Glutamatergic neuron (in vitro differentiated cells): ENCODE data around the gene COLEC12. TPM values are rescaled to one million over a fixed set of nuclear protein-coding genes. Genes with fewer than 3 reads are reported as not detected.

Experiments used
- DNase-seq: peaks from one replicate; pipeline ENCODE4 v3.0.0; 2022
- H3K27ac Mint-ChIP-seq: one replicate; pipeline ENCODE4 v1.8.0; 2020; ENCODE audit warnings: mild to moderate bottlenecking, mixed read lengths, inconsistent platforms; ENCODE audit not compliant: unreplicated experiment
- H3K27me3 Mint-ChIP-seq: one replicate; pipeline ENCODE4 v1.8.0; 2020; ENCODE audit warnings: mild to moderate bottlenecking, moderate library complexity, mixed read lengths, inconsistent platforms; ENCODE audit not compliant: unreplicated experiment
- H3K36me3 Mint-ChIP-seq: one replicate; pipeline ENCODE4 v1.8.0; 2020; ENCODE audit warnings: mild to moderate bottlenecking, mixed read lengths, inconsistent platforms; ENCODE audit not compliant: unreplicated experiment
- H3K4me1 Mint-ChIP-seq: one replicate; pipeline ENCODE4 v1.8.0; 2020; ENCODE audit warnings: mild to moderate bottlenecking, low read depth, mixed read lengths, inconsistent platforms; ENCODE audit not compliant: unreplicated experiment
- H3K4me3 Mint-ChIP-seq: one replicate; pipeline ENCODE4 v1.8.0; 2020; ENCODE audit warnings: mild to moderate bottlenecking, mixed read lengths, inconsistent platforms; ENCODE audit not compliant: unreplicated experiment
- H3K9me3 Mint-ChIP-seq: one replicate; pipeline ENCODE4 v1.8.0; 2020; ENCODE audit warnings: mild to moderate bottlenecking, moderate library complexity, mixed read lengths, inconsistent platforms; ENCODE audit not compliant: unreplicated experiment
- total RNA-seq: library from RNA; stranded (reverse); fragmentation: NEBNext Ultra II Directional; extraction: Animal tissue kit (Norgen Biotek cat#: 25700); gene quantifications from one replicate; pipeline ENCODE4 v1.2.1, GENCODE V29; 2021; ENCODE audit not compliant: unreplicated experiment
- TF ChIP-seq, protein P1 (sequence below): fragments of 200-600 bp; sonication (generic); IDR thresholded peaks from one replicate; pipeline ENCODE4 v1.5.0; 2021; ENCODE audit not compliant: partially characterized antibody, unreplicated experiment

The COLEC12 gene
- total RNA-seq, 1 donor from 2014 or later = 0.20 TPM

- Mint-ChIP-seq H3K9me3 (no peaks in the 10 kb centered on the region), H3K4me3 (no peak overlapping the region), H3K27me3 (no peaks in the 10 kb centered on the region), H3K4me1 (no peaks in the 10 kb centered on the region), H3K36me3 (no peaks in the 10 kb centered on the region), H3K27ac (no peak overlapping the region)
- TF ChIP-seq, protein P1, sequence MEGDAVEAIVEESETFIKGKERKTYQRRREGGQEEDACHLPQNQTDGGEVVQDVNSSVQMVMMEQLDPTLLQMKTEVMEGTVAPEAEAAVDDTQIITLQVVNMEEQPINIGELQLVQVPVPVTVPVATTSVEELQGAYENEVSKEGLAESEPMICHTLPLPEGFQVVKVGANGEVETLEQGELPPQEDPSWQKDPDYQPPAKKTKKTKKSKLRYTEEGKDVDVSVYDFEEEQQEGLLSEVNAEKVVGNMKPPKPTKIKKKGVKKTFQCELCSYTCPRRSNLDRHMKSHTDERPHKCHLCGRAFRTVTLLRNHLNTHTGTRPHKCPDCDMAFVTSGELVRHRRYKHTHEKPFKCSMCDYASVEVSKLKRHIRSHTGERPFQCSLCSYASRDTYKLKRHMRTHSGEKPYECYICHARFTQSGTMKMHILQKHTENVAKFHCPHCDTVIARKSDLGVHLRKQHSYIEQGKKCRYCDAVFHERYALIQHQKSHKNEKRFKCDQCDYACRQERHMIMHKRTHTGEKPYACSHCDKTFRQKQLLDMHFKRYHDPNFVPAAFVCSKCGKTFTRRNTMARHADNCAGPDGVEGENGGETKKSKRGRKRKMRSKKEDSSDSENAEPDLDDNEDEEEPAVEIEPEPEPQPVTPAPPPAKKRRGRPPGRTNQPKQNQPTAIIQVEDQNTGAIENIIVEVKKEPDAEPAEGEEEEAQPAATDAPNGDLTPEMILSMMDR = no peak
- DNase-seq = peak; percentile 50
Observed at GRCh38 chr18:449374-449773, 51.1 kb downstream of the COLEC12 start.

- no peak for DNase-seq
- Mint-ChIP-seq H3K27ac (no peak overlapping the region), H3K36me3 (no peaks in the 10 kb centered on the region), H3K4me3 (no peak overlapping the region), H3K27me3 (no peaks in the 10 kb centered on the region), H3K4me1 (no peaks in the 10 kb centered on the region), H3K9me3 (no peaks in the 10 kb centered on the region)
- TF ChIP-seq, protein P1 = no peak
Observed at GRCh38 chr18:448116-448790, 52.2 kb downstream of the COLEC12 start.

DNA sequence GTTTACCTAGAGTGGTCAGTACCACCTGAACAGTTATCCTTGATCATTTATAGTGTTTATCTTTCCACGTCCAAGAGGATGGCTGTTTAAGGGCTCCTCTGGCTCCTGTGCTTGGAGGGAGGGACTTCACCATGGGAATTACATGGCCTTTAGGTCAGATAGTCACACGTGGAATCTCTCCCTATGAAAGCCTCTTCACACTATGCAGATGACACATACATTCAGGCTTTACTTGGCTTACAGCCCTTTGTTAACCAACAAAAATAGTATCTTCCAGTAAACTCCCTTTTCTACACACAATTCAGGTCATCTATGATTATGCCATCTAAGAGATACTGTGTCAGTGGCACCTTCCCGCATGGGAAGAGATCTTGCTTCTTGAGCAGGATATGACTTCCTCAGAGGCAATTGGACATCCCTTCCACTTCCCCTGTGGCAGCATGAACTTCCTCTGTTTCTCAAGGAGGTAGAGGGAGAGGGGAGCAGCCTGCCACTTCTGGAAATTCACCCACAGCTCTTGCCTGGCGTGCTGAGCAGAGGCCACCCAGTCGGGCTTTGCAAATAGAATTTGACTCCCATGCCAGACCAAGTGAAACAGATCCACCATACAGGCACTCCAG, 53.5 kb downstream of the COLEC12 start:
- DNase-seq = no peak
- no peak overlapping the region for H3K27ac Mint-ChIP-seq
- no peaks in the 10 kb centered on the region for H3K4me1 Mint-ChIP-seq
- H3K27me3 Mint-ChIP-seq = no peaks in the 10 kb centered on the region
- H3K36me3 Mint-ChIP-seq = no peaks in the 10 kb centered on the region
- TF ChIP-seq, protein P1 = no peak
- no peak overlapping the region for H3K4me3 Mint-ChIP-seq
- H3K9me3 Mint-ChIP-seq = no peaks in the 10 kb centered on the region

- DNase-seq = no peak
- no peak overlapping the region for H3K27ac Mint-ChIP-seq
- H3K36me3 Mint-ChIP-seq = no peaks in the 10 kb centered on the region
- H3K4me1 Mint-ChIP-seq = no peaks in the 10 kb centered on the region
- no peaks in the 10 kb centered on the region for H3K9me3 Mint-ChIP-seq
- H3K4me3 Mint-ChIP-seq = no peak overlapping the region
- H3K27me3 Mint-ChIP-seq = no peaks in the 10 kb centered on the region
- TF ChIP-seq, protein P1 = no peak
Observed at GRCh38 chr18:445055-445454, 55.4 kb downstream of the COLEC12 start.

GRCh38 chr18:438571-438970, 61.9 kb downstream of the COLEC12 start:
- Mint-ChIP-seq H3K4me1 (no peaks in the 10 kb centered on the region), H3K9me3 (no peaks in the 10 kb centered on the region), H3K27me3 (no peaks in the 10 kb centered on the region), H3K36me3 (no peaks in the 10 kb centered on the region), H3K4me3 (no peak overlapping the region), H3K27ac (no peak overlapping the region)
- TF ChIP-seq, protein P1 = no peak
- DNase-seq = no peak
